T47D (cell line): ENCODE data around the gene SLC2A4.

Experiments used
- DNase-seq, 2 experiments: peaks; one replicate each; pipeline versions ENCODE4 v3.0.0 to v3.0.0-alpha.2; 2011 to 2012; ENCODE audit warnings: low read depth in 1 of 2, low spot score in 1 of 2
- JUND ChIP-seq: IDR thresholded peaks from 2 replicates; pipeline ENCODE4 v1.6.1; 2012; ENCODE audit warnings: low read depth
- in situ Hi-C: cut with HindIII; loops from 2 replicates; pipeline ENCODE4 v1.10.0; 2016; ENCODE audit warnings: low sequenced_read_pairs, low pct_unique_long_range_greater_than_20kb

The SLC2A4 gene

DNA sequence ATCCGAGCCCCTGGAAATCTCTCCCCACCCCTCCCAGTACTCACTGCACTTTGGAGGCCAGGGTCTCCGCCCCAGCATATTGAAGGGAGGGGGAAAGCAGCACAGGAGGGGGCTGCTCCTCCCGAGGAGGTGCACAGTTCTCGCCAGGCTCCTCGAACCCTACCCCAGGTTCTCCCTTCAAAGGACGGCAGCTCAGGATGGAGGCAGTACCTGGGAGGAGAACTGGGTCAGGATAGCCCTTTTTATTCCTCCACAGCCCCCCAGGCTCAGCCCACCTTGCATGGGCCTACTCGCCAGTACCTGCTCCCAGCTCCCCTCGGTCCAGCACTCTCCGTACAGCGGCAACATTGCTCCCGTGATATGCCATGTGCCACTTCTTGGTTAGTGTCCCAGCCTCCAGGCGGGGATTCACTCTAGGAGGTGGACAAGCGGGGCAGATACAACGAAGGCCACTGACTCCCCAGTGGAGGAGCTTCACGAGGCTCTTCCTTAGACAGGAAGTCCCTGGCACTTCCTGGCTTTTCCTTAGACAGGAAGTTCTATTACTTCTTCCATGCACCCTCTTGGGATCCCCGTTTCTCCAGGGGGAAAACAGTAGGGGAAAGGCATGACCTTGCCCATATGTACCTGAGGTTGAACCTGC is 35.8 kb downstream of the SLC2A4 start:
- no peak for TF ChIP-seq JUND
- DNase-seq = no peak
- in situ Hi-C loops = no loop called here

DNA sequence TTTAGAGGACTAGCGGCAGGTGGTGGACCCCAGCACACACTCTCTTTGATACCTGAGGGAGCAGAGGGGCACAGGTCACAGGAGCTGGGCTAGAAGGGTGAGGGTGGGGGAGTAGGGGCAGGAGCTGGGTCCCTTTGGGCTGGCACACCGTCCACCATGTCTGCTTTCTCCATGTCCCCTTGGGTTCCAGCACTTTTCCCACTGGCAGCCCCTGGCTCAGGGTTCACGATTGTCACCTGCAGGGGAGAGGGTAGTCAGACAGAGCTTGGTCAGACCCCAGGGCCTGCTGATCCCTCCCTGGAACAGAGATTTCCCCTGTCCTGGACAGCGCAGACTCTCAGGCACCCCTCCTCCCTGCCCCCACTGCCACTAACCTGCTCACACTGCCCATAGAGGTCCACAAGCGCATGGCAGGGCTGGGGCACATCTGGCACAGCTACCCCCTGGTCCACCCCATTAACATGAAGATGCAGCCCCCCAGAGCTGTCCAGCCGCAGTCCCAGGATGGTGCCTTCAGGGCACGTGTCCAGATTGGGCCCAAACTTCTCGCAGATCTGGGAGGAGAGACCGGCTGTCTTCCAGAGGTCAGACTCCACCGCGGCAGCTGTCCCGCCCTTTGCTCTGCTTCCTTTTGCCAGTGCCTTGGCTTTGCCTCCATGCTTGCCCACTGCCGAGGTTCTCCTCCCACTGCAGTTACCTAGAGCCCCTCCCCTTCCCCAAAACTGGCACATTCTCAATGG is 36.8 kb downstream of the SLC2A4 start:
- in situ Hi-C loops = no loop called here
- no peak for TF ChIP-seq JUND

DNA sequence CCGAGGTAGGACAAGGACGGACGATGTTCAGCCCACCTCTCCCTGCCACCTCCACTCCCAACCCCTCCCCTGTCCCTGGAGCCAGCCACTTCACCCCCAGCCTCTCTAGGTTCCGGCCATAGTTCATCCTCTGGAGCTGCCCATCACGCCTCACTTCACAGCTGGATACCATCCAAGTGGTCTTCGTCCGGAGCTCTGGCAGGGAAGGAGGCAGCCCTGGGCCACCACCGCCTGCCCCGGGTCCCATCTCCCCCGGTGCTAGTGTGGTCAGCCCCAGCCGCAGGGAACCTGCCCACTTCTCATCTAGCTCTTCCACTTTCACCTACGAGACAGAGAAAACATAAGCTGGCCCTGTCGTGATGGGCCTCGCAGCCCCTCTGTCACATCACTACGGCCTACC is 39.9 kb downstream of the SLC2A4 start:
- TF ChIP-seq JUND = no peak
- in situ Hi-C loops = no loop called here
- DNase-seq = no peak

More for the DNA sequence above, 36.8 kb downstream of the SLC2A4 start:
- DNase-seq = no peak

DNA sequence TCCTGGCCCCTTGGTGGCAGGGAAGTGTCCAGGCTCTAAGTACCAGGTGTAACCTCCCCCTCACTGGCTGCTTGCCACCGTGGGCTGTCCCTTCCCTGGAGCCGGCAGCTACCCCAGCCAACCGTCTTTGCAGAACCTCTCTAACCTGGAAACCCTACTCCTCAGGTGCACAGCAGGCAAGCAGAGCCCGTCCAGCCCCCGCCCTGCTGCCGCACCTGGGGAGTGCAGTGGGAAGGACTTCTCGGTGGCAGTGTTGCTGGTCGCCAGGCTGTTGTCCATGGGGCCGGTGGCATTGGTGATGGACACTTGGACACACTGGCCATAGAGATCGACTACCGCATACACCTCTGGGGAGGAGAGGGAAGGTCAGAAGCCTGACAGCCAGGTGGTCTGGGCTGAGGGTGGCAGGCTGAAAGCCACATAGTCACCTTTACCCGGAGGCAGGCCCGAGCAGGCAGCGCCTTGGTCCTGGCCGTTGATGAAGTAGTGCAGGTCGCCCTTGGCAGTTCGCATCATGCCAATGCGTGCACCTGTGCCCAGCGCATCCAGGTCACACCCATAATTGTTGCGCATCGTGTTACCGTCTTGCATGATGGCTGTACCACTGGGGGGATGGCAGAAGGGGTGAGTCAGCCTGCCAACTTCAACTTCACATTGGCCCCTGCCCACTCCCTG is 41.1 kb downstream of the SLC2A4 start:
- no peak for TF ChIP-seq JUND
- in situ Hi-C loops = no loop called here
- no peak for DNase-seq

DNA sequence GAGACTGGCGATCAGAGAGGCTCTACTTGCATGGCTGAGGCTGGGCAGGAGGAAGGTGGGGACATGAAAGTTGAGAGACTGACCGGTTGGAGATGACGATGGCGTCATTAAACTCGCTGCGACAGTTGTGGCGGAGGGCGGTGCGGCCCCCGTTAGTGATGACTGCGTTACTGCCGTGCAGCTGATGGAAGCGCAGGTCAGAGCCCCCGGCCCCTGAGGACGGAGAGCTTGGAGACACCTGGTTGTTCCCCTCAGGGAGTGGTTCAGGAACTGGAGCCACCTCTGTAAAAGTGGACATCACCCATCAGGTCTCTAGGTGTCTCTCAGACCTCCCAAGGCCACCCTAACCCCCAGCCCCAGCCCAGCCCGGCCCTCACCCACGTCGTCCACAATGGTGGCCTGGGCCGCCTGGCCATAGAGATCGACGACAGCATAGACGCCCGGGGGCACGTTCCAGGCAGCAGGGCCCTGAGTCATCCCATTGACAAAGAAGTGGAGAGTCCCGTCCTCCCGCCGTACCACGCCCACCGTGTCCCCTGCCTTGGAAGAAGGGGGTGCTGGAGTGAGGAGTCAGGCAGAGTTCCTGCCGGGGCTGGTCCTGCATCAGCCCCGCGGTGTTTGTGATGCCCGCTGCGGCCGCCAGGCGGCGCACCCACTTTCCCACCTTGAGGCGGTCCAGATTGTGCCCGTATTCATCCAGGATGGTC is 42.4 kb downstream of the SLC2A4 start:
- no peak for TF ChIP-seq JUND
- no peak for DNase-seq
- in situ Hi-C loops = no loop called here

DNA sequence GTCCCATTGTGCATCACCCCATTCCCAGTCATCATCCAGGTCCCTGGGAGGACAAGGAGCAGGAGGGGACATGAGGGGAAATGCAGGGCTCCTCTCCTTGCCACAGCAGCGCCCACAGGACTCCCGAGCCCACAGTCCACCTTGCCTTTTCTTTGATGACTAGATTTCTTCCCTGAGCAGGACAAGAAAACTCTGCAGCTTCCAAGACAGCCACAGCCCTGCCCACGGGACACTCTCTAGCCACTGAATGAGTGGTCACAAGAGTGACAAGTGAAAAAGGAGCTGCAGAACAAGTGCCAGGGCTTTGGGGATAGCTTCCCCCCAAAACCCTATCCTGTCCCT is 42.9 kb downstream of the SLC2A4 start:
- TF ChIP-seq JUND = no peak
- in situ Hi-C loops = no loop called here
- DNase-seq = no peak

DNA sequence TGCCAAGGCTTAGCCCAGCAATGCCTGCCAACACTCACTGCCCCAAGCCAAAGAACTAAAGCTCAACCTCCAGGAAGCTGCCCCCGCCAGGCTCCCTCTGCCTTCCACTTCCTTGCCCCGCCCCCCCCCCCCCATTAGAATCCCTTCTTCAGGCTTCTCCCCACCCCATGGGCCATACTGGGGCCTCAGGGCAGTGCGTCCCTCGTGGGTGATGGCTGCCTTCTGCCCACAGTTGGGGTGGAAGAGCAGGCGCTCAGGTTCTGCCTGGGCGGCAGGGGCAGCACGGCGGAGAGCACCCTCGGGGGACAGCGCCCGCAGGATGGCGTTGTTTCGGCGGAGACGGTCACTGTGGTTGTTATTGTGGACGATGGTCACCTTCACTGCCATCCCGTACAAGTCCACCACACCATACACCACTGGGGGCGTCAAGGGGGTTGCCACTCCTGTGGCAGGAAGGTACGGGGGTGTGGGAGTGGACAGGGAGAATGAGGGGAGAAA is 43.6 kb downstream of the SLC2A4 start:
- no peak for DNase-seq
- TF ChIP-seq JUND = no peak
- in situ Hi-C loops = no loop called here

DNA sequence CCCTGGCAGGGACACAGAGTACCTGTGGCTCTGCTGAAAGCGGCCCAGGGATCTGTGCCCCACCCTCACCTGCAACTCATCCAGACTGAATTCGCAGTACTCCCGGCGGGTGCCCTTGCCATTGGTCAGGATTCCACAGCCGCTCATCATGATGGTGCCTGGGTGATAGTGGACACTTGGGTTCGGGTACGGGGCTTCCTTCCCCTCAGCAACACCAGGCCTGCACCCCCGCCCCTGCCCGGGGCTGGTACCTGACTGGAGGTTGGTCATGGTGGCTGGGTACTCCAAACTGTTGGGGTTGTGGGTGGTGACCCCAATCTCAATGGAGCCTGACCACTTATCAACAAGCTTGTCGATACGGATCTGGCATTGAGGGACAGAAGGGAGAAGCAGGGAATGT is 44.7 kb downstream of the SLC2A4 start:
- in situ Hi-C loops = no loop called here
- DNase-seq = no peak
- no peak for TF ChIP-seq JUND

DNA sequence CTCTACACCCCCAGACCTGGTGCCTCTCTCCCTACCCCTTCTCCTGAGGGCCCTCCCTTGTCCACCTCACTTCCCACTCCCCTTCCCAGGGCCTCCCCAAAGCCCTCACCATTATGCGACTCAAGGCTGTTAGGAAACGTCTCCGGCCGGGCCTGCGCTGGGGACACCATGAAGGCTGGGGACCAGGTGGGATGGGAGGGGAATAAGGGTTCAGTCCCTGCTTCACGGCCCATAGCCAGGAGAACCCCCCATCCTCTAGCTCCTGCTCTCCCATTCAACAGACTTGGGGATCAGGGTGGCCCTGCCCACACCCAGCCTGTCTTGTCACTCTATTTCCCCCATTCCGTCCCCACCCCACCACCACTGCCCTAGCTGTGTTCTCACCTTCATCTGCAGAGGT is 45.5 kb downstream of the SLC2A4 start:
- no peak for TF ChIP-seq JUND
- in situ Hi-C loops = no loop called here
- no peak for DNase-seq

DNA sequence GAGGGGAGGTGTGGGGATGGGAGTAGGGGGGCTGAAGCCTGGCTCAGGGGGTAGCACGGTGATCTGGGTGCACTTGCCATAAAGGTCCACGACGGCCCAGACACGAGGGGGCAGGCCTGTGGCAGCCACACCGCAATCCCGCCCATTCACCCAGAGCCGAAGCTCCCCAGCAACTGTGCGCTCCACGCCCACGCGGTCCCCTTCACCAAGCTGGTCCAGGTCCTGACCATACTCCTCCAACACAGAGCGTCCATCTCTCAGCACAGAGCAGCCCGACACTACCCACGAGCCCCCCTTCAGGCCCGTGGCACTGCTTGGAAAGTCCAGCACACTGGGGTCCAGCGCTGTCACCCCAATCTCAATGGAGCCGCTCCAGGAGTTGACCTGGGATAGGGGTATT is 46.0 kb downstream of the SLC2A4 start:
- no peak for TF ChIP-seq JUND
- DNase-seq = no peak
- in situ Hi-C loops = no loop called here

DNA sequence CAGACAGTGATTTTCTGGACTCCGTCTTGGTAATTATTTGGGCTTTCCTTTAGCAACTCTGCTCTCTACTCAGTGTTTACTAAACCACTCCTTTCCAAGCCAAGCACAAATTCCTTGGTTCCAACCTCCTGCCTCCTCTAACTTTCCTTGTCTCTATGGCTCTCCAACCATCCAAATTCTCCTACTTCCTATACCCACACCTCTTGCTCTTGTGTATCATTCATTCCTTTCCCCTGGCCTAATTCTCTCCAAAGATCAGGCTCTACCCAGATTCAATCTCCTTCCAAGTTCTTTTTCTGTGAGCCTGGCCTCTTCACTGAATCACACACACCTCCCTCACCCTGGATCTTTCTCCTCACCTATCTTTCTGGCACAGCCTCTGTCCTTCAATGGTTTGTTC is 46.5 kb downstream of the SLC2A4 start:
- in situ Hi-C loops = no loop called here
- DNase-seq = no peak
- TF ChIP-seq JUND = no peak

DNA sequence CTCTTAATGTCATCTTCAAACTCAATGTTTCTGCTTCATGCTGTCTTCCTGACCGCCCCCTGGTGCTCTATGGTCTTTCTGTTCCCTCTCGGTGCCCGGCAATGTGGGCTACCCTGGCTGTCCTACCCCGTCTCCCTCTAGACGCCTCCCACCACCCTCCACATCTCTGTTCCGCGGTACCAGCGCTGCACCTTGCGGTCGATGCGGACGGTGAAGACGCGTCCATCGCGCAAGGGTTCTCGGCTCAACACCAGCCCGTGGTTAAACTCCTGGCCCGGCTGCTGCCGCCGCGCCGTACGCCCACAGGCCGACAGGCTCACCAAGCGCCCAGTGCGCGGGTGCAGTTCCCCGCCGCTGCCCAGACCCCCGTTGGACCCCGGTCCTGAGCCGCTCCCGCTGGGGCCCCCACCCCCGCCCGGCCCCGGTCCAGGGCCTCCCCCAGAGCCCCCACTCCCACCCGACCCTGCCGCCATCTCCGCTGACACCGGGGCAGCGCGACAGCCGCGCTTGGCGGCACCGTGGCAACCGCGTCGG is 47.4 kb downstream of the SLC2A4 start, which contains the start of gene NEURL4:
NEURL4 (minus strand) TSS at position 496 of the 534 bp plus-strand sequence; CDS start at position 473, 23 bp downstream.
- in situ Hi-C loops = no loop called here

More for the DNA sequence above, 47.4 kb downstream of the SLC2A4 start, which contains the start of gene NEURL4:
- no peak for DNase-seq
- no peak for TF ChIP-seq JUND
